Measurements from ENCODE around the gene STAC. TPM values are rescaled to one million over a fixed set of nuclear protein-coding genes. Genes with fewer than 3 reads are reported as not detected.

STAC gene
- total RNA-seq, 4 donors from 2014 or later = 3.1 to 7.6 (median 5.5) TPM

- TF ChIP-seq, protein P1, sequence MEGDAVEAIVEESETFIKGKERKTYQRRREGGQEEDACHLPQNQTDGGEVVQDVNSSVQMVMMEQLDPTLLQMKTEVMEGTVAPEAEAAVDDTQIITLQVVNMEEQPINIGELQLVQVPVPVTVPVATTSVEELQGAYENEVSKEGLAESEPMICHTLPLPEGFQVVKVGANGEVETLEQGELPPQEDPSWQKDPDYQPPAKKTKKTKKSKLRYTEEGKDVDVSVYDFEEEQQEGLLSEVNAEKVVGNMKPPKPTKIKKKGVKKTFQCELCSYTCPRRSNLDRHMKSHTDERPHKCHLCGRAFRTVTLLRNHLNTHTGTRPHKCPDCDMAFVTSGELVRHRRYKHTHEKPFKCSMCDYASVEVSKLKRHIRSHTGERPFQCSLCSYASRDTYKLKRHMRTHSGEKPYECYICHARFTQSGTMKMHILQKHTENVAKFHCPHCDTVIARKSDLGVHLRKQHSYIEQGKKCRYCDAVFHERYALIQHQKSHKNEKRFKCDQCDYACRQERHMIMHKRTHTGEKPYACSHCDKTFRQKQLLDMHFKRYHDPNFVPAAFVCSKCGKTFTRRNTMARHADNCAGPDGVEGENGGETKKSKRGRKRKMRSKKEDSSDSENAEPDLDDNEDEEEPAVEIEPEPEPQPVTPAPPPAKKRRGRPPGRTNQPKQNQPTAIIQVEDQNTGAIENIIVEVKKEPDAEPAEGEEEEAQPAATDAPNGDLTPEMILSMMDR (IDR thresholded peaks at IDR 0.05; ENCODE audit: low read depth) = no peak
Measured at GRCh38 chr3:36543276-36543997, 163.1 kb downstream of the STAC start.

DNA sequence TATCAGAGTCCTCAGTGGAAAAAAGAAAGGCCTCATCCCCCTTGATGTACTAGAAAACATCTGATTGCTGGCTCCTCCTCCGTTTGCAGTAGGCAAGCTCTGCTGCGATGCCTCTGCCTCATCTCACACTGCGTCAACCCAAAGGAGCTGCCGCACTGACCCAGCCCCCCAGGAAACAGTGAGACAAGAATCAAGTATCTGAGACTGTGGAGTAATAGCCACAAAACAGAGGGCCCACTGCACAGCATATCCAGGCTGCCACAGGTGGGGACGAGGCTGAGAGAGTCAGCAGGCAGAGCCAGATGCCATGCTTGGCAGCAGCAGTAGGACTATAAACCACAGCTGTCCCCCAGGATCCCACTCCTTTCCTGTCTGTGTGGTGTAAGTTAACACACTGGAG lies 165.9 kb downstream of the STAC start:
- TF ChIP-seq, protein P1 (IDR thresholded peaks at IDR 0.05; ENCODE audit: low read depth) = no peak

DNA sequence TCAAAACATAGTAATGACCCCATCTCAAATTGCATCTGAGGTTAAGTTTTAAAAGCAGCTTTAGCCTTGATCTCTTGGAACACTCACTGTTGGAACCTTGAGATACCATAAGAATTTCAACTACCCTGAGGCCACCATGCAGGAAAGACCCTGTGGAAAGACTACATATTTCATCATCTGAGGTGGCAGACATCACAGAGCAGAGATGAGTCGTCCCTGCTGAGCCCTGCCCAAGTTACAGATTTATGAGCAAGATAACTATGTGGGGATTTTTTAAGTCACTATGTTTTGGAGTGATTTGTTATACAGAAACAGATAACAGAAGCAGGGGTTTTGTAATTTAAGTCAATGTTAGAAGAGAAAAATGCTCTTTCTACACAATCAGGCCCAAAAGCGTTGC lies 168.4 kb downstream of the STAC start:
- TF ChIP-seq, protein P1 (IDR thresholded peaks at IDR 0.05; ENCODE audit: low read depth) = no peak

DNA sequence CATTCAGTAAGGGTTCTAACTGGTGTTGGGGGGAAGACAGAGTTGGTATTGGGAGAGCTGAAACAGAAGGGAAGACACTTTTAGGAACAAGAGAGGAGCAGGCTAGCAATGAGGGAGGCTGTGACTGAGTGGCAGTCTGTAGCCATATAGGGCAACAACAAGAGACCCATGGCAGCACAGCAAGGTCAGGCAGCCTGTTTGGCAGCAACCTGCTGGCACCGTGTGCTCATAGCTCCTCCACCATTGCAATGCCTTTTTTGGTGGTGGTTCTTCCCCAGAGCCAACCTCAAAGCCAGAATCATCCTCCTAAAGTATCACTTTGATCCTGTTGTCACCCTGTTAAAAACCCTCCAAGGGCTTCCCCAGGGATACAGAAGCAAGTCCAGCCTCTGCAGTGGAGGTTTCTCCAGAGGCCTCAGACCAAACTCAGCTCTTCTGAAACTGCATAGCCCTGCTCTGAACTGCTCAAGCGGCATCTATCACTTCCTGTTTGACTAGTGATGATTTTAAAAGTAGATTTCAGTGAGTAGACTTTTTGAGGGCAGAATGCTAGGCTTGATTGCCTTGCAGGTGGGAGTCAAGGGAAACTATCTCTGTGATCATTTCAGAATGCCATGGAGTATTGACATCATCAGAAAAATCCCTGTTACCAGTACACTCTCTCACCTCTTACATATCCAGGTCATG lies 176.9 kb downstream of the STAC start:
- TF ChIP-seq, protein P1 (IDR thresholded peaks at IDR 0.05; ENCODE audit: low read depth) = no peak

- TF ChIP-seq, protein P1 (IDR thresholded peaks at IDR 0.05; ENCODE audit: low read depth) = no peak
Measured at GRCh38 chr3:36557708-36558421, 177.6 kb downstream of the STAC start.

DNA sequence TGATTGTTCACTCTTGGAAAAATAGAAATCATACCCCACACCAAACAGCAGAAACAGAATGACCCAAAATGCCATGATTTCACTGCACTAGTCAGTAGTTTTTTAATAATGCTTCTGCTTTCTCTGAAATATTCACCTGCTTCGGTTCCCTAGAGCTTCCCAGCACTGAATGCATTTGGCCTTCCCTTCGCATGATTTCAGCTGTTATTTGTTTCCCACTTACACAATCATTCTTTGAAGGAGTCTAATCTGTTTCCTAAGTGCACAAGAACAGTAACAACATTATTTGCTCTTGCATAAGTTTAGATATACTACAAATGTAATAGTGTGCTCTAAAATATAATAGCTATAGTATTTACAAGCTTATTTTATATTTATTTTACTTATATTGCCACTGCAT lies 178.7 kb downstream of the STAC start:
- TF ChIP-seq, protein P1 (IDR thresholded peaks at IDR 0.05; ENCODE audit: low read depth) = no peak

- TF ChIP-seq, protein P1 (IDR thresholded peaks at IDR 0.05; ENCODE audit: low read depth) = no peak
Measured at GRCh38 chr3:36560685-36561084, 180.4 kb downstream of the STAC start.
